ENCODE results near the gene KRR1. TPM values are rescaled to one million over a fixed set of nuclear protein-coding genes. Genes with fewer than 3 reads are reported as not detected.

KRR1 gene
- total RNA-seq, 4 donors from 2014 or later: 11.5 to 37.1 (median 24.7) TPM

- no peak for DNase-seq
- Histone ChIP-seq H3K27ac (no peak overlapping the region), H3K4me1 (no peaks in the 10 kb centered on the region), H3K27me3 (no peaks in the 10 kb centered on the region), H3K4me3 (no peak overlapping the region), H3K36me3 (no peaks in the 10 kb centered on the region), H3K9me3 (no peaks in the 10 kb centered on the region)
- TF ChIP-seq CTCF (IDR thresholded peaks at IDR 0.05): no peak
- no peak for TF ChIP-seq POLR2A (IDR thresholded peaks at IDR 0.05)
Measured at GRCh38 chr12:75548879-75549278, 37.5 kb upstream of the KRR1 start.

GRCh38 chr12:75545636-75546035 lies 34.2 kb upstream of the KRR1 start:
- H3K27ac ChIP-seq: no peak overlapping the region

GRCh38 chr12:75543529-75543928 lies 32.1 kb upstream of the KRR1 start:
- H3K4me1 ChIP-seq: no peaks in the 10 kb centered on the region
- no peaks in the 10 kb centered on the region for H3K36me3 ChIP-seq

More at GRCh38 chr12:75545636-75546035, 34.2 kb upstream of the KRR1 start:
- TF ChIP-seq POLR2A (IDR thresholded peaks at IDR 0.05) (no peak), CTCF (IDR thresholded peaks at IDR 0.05) (no peak)
- Histone ChIP-seq H3K9me3 (no peaks in the 10 kb centered on the region), H3K4me3 (no peak overlapping the region), H3K27me3 (no peaks in the 10 kb centered on the region), H3K36me3 (no peaks in the 10 kb centered on the region), H3K4me1 (no peaks in the 10 kb centered on the region)
- no peak for DNase-seq

GRCh38 chr12:75542942-75543341 lies 31.5 kb upstream of the KRR1 start:
- Histone ChIP-seq H3K27ac (no peak overlapping the region), H3K27me3 (no peaks in the 10 kb centered on the region), H3K9me3 (no peaks in the 10 kb centered on the region), H3K4me1 (no peaks in the 10 kb centered on the region), H3K36me3 (no peaks in the 10 kb centered on the region), H3K4me3 (no peak overlapping the region)
- no peak for DNase-seq
- TF ChIP-seq POLR2A (IDR thresholded peaks at IDR 0.05) (no peak), CTCF (IDR thresholded peaks at IDR 0.05) (no peak)

More at GRCh38 chr12:75543529-75543928, 32.1 kb upstream of the KRR1 start:
- no peak overlapping the region for H3K27ac ChIP-seq
- no peak for TF ChIP-seq POLR2A (IDR thresholded peaks at IDR 0.05)
- no peak for TF ChIP-seq CTCF (IDR thresholded peaks at IDR 0.05)
- no peaks in the 10 kb centered on the region for H3K27me3 ChIP-seq
- no peak for DNase-seq
- H3K4me3 ChIP-seq: no peak overlapping the region
- no peaks in the 10 kb centered on the region for H3K9me3 ChIP-seq

GRCh38 chr12:75539889-75540288 lies 28.5 kb upstream of the KRR1 start:
- H3K36me3 ChIP-seq: no peaks in the 10 kb centered on the region
- no peak for DNase-seq
- TF ChIP-seq POLR2A (IDR thresholded peaks at IDR 0.05): no peak
- no peak for TF ChIP-seq CTCF (IDR thresholded peaks at IDR 0.05)
- H3K9me3 ChIP-seq: no peaks in the 10 kb centered on the region
- H3K27ac ChIP-seq: no peak overlapping the region
- H3K4me1 ChIP-seq: no peaks in the 10 kb centered on the region
- H3K4me3 ChIP-seq: no peak overlapping the region
- no peaks in the 10 kb centered on the region for H3K27me3 ChIP-seq

- no peak overlapping the region for H3K27ac ChIP-seq
- H3K27me3 ChIP-seq: no peaks in the 10 kb centered on the region
- DNase-seq: no peak
- no peaks in the 10 kb centered on the region for H3K9me3 ChIP-seq
- no peaks in the 10 kb centered on the region for H3K4me1 ChIP-seq
- H3K4me3 ChIP-seq: no peak overlapping the region
- no peak for TF ChIP-seq POLR2A (IDR thresholded peaks at IDR 0.05)
- TF ChIP-seq CTCF (IDR thresholded peaks at IDR 0.05): no peak
- no peaks in the 10 kb centered on the region for H3K36me3 ChIP-seq
Measured at GRCh38 chr12:75533239-75533638, 21.8 kb upstream of the KRR1 start.
